ENCODE measurements around the gene TACC2.

The TACC2 gene

DNA sequence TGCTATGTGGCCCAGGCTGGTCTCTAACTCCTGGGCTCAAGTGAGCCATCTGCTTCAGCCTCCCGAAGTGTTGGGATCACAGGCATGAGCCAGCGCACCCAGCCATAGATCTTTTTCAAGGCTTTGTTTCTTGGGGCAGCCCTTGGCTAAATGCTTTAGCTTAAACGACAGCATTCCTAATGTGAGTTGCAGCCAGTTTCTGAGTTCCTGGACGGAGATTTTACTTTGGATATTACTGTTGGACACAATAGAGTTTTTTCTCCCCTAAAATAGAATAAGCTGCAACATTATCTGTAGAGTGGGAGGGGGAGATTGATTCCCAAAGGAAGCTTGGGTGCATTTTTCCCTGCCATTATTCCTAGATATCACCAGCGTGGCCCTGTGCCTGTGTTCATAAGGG lies 179.1 kb downstream of the TACC2 start:
- DNase-seq (ENCODE audit: low spot score) = no peak

- no peak for DNase-seq (ENCODE audit: low spot score)
Observed at GRCh38 chr10:122168598-122169394, 179.8 kb downstream of the TACC2 start.

DNA sequence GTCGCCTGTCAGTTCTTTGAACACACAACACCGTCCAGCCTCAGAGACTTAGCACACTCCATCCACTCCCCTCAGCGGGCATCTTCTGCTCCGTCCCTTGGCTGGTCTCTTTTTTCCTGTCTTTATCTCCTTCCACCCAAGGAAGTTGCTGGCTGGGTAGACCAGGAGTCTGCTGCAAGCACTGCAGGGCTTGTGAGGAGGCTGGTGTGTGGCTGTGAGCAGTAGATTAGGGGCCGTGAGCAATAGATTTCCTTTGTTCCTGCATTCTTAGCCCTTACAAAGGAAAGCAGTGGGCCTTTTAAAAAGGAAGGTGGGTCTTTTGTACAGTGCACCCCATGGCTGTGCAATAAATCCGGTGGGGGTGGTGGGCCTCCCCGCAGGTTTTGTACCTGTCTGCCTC lies 181.8 kb downstream of the TACC2 start:
- DNase-seq (ENCODE audit: low spot score) = no peak

DNA sequence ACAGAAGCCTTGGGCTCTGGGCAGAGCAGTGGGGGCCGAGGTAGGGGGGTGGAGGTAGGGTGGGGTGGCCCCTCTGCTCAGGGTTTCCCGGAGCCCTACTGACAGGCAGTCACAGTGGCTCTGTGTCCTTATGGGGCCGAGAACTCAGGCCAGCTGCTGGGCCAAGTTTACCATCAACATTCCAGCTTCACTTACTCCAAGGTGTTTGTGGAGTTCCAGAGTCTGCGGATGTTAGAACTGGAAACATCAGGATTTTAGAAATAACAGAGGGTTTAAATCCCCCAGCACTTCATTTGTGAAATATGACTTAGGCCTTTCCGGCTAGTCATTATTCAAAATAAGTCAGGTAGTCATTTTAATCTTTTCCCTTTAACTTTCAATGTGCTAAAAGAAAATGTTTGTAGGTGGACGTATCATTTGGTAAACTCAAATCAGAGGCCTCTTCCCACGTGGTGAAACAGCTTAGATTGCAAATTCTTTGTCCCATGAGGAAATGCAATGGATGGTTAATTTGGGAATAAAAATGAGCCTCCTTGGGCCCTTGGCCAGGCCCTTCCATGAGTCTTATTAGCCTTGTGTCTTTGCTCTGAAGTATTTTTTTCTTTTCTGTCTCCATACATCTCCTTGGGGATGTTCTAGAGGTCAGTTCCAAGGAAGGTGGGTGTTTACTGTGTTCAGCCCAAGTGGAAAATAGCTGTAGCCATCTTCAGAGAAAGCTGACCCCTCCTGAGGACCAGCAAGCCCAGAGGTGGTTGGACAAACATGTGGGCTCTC lies 182.5 kb downstream of the TACC2 start:
- DNase-seq (ENCODE audit: low spot score) = no peak

- no peak for DNase-seq (ENCODE audit: low spot score)
Observed at GRCh38 chr10:122172361-122173008, 183.5 kb downstream of the TACC2 start.

DNA sequence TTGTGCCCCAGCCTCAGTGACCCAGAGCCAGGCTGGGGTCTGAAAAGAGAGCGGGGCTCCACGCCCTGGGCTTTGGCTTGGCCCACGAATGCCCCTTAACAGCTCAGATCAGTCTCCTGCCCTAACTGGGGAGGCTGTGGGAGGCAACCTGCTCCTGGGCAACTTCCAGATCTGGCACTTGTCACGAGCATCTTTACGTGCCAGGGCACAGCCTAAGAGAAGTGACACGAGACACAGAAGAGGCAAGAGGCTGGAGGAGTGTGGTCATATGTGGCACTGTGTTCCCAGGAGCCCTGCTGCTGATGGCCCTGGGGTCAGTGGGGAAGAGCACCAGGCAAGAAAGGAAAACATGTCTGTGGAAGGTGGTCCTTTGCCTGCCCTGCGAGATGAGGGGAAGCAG lies 184.4 kb downstream of the TACC2 start:
- no peak for DNase-seq (ENCODE audit: low spot score)

- no peak for DNase-seq (ENCODE audit: low spot score)
Observed at GRCh38 chr10:122173766-122174435, 184.9 kb downstream of the TACC2 start.

DNA sequence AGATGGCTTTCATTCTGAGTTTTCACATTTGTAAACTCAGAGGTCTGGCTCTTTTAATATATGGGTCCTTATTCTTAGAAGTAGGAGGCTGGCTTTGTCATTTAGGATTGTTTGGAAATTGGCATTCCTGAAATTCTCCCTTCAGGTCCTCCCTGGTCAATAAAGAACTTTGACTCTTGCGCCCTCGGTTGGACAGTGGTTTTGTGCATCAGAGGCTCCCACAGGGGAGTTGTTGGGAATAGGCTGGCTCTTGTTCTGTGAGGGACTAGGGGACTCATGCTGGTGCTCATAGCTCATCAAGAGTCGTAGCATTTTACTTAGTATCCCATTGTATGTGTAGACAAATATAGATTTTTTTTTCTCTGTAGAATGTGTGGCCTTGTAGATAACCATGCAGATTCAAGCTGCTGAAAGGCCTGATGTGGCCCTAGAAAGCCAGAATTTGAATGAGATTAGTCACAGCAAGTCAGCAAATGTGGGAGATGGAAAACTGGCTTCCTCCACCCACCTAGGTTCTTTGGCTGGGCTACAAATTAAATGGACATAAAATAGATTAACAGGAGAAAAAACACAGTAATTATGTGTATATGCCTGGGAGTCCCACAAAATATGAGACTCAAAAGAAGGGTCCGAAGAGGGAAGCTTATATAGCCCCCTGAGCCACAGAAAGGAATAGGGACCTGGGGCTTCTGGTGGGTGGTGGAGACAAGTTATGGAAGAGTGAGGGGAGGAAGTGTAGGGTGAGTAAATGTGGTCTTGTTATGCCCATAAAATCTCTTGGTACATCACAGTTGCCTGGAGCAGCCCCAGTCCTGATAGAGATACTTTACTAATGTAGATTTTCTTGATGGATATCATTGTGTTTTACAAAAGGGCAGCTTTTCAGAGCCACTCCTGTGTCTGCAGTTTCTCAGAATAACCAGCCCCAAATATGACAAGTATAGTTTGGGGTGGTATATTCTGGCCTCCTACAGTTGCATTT lies 187.6 kb downstream of the TACC2 start:
- DNase-seq (ENCODE audit: low spot score) = no peak

- no peak for DNase-seq (ENCODE audit: low spot score)
Observed at GRCh38 chr10:122178655-122179054, 189.7 kb downstream of the TACC2 start.

GRCh38 chr10:122181041-122181732 lies 192.2 kb downstream of the TACC2 start:
- no peak for DNase-seq (ENCODE audit: low spot score)

DNA sequence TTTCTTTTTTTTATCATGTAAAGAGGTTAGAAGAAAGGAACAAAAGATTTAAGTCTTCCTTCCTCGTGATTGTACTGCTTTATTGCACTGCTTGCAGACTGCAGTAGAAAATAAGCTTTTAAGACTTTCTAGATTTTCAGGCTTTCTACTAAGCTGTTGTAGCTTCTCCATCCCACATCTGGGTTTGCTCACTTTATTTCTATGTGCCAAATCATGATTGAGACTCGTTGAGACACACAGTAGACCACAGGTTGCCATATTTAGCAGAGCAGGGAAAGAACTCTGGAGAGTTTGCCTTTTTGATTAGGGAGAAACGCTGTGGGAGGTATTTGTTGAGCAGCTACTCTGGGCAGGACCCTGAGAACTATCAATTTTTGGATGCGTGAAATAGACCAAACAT lies 192.9 kb downstream of the TACC2 start:
- DNase-seq (ENCODE audit: low spot score) = no peak

- DNase-seq (ENCODE audit: low spot score) = no peak
Observed at GRCh38 chr10:122182308-122182707, 193.3 kb downstream of the TACC2 start.

DNA sequence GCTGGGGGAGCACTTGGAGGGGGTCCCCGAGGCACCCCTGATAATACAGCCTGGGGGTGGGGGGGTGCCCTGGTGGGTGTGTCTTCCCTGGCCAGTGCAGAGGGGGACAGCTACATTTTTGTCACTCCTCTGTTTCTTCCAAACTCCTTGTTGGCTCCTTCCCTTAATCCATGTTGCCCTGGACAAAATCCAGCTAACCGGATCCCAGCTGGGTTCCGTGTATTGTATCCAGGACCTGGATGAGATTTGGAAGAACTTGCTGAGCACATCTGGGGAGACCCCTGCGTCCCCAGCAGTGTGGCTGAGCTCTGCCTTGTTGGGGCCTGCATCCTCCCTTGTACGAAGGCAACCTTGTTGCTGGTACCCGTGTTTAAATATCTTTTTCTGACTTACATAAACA lies 195.3 kb downstream of the TACC2 start:
- no peak for DNase-seq (ENCODE audit: low spot score)

- no peak for DNase-seq (ENCODE audit: low spot score)
Observed at GRCh38 chr10:122185643-122186042, 196.7 kb downstream of the TACC2 start.

DNA sequence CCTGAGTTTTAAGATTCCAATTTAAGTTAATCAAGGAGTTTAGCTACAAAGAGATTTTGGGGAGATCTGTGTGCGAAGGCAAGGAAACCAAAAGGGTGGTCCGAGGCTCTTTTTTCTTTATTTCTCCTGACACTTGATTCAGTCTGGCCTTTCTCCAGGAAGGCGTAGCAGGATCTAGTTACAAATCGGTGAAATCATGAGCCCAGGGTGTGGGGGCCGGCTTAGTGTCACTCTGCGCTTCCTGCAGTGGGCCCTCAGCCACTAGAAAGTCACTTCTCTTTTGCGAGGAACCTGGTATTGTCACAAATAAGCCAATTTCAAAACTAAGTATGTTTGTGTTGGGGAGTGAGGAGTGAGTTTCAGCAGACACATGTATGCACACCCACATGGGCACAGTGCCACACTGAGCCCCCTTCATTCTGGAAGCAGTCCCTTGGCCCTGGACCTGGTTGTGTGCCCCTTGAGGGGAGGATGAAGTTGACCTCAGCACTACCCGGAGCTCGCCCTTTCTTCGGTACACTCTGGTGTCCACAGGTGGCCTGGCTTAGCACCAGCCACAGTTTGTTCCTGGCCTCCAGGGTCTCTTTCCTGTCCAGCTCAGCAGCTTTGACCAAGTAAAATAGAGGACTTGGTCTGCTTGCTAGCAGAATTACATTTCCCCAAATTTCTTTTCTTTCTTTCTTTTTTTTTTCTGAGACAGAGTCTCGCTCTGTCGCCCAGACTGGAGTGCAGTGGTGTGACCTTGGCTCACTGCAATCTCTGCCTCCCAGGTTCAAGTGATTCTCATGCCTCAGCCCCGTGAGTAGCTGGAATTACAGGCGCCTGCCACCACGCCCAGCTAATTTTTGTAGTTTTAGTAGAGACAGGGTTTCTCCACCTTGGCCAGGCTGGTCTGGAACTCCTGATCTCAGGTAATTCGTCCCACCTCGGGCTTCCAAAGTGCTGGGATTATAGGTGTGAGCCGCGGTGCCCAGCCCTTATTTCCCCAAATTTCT lies 198.2 kb downstream of the TACC2 start:
- no peak for DNase-seq (ENCODE audit: low spot score)

DNA sequence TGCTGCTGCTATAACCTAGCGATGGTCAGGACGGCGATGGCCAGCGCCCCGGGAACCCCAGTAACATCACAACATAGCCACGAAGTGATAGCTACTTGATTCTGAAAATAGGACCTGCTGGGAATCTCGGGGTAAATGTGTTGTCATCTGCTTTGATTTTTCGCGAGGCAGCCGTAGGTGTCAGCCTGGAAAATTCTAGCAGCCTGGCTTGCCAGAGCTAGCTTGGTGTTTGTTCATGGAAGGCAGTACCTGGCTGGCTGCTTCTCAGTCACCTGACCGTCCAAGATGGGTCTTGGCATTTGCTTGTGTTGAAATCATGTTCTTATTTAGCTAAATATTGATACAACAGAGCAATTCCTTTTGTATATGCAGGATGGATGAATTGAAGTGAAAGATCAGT lies 199.7 kb downstream of the TACC2 start:
- DNase-seq (ENCODE audit: low spot score) = no peak

- DNase-seq (ENCODE audit: low spot score) = no peak
Observed at GRCh38 chr10:122189185-122189584, 200.2 kb downstream of the TACC2 start.

GRCh38 chr10:122190176-122190943 lies 201.4 kb downstream of the TACC2 start:
- DNase-seq (ENCODE audit: low spot score) = no peak

Measured in germinal center (tissue), 1 donor.